GM23248 (cell line): ENCODE measurements around the gene NOS1AP.

Experiments
- EZH2 ChIP-seq: fragments of 200-600 bp; sonication (generic); IDR thresholded peaks from 2 replicates; pipeline ENCODE4 v1.6.1; 2018; ENCODE audit warnings: antibody characterized with exemption, mild to moderate bottlenecking; ENCODE audit not compliant: insufficient read depth, poor library complexity, severe bottlenecking
- EZH2phosphoT487 ChIP-seq: fragments of 200-600 bp; sonication (generic); IDR thresholded peaks from 2 replicates; pipeline ENCODE4 v1.6.1; 2018; ENCODE audit warnings: antibody characterized with exemption, moderate library complexity, mild to moderate bottlenecking, low read depth; ENCODE audit not compliant: insufficient read depth

- TF ChIP-seq EZH2phosphoT487 (no peak), EZH2 (no peak)
These were observed 254.9 kb downstream of the NOS1AP start for GRCh38 chr1:162324396-162324795.
